Testis (tissue), 3 donors: ENCODE results near the gene SLC2A6. TPM values are rescaled to one million over a fixed set of nuclear protein-coding genes. Genes with fewer than 3 reads are reported as not detected.

Experiments used
- DNase-seq: peaks from one replicate; pipeline ENCODE4 v3.0.0-alpha.2; 2019
- H3K27ac ChIP-seq, 2 donors: fragments of 200-600 bp; sonication (generic); one replicate each; pipeline ENCODE4 v1.5.1; 2019
- H3K27me3 ChIP-seq: fragments of 200-600 bp; sonication (generic); one replicate; pipeline ENCODE4 v1.5.1; 2019
- H3K36me3 ChIP-seq: fragments of 200-600 bp; sonication (generic); one replicate; pipeline ENCODE4 v1.5.1; 2017; ENCODE audit warnings: low read depth; ENCODE audit errors: missing control alignments
- H3K4me1 ChIP-seq: fragments of 200-600 bp; sonication (generic); one replicate; pipeline ENCODE4 v1.5.1; 2019
- H3K4me3 ChIP-seq, 2 donors: fragments of 200-600 bp; sonication (generic); one replicate each; pipeline ENCODE4 v1.5.1; 2017 to 2019
- H3K9me3 ChIP-seq: fragments of 200-600 bp; sonication (generic); one replicate; pipeline ENCODE4 v1.5.1; 2017
- CTCF ChIP-seq, 3 experiments: fragments of 450-650 bp in 2 of 3; fragments of 200-600 bp in 1 of 3; sonication (generic) in 1 of 3; IDR thresholded peaks; one replicate each; pipeline ENCODE4 v1.5.1; 2016 to 2019; ENCODE audit warnings: antibody characterized with exemption in 3 of 3, mild to moderate bottlenecking in 2 of 3, moderate library complexity in 1 of 3
- POLR2A ChIP-seq: fragments of 450-650 bp; IDR thresholded peaks from one replicate; pipeline ENCODE4 v1.6.1; 2017; ENCODE audit warnings: antibody characterized with exemption, mild to moderate bottlenecking, moderate library complexity
- WGBS, 2 donors: methylation state at CpG; one replicate each; pipeline ENCODE4 v1.1.5; 2018; 5-methylcytosine and 5-hydroxymethylcytosine counted together
- intact Hi-C: fragments of 100-400 bp; cut with DNase I; formaldehyde crosslinking; loops from one replicate; pipeline ENCODE4 v1.15.1; 2023; ENCODE audit warnings: low total_unique reads
- polyA plus RNA-seq: library from polyadenylated mRNA; stranded (reverse); fragments of 350-450 nt; fragmentation: Illumina TruSeq; extraction: RNeasy Lipid Tissue Mini Kit (QIAGEN cat#74804); gene quantifications from one replicate; pipeline ENCODE4 v1.2.3, GENCODE V29; 2014; ENCODE audit warnings: low read depth, low replicate concordance; ENCODE audit not compliant: insufficient read depth
- total RNA-seq, 2 donors: library from RNA; depleted of rRNA; stranded (reverse); fragments of >200 nt; gene quantifications; one replicate each; pipeline ENCODE4 v1.2.3, GENCODE V29; 2016

The SLC2A6 gene
- total and polyA plus RNA-seq, 3 donors from 2014 or later = 2.6 to 3.5 (median 2.9) TPM

DNA sequence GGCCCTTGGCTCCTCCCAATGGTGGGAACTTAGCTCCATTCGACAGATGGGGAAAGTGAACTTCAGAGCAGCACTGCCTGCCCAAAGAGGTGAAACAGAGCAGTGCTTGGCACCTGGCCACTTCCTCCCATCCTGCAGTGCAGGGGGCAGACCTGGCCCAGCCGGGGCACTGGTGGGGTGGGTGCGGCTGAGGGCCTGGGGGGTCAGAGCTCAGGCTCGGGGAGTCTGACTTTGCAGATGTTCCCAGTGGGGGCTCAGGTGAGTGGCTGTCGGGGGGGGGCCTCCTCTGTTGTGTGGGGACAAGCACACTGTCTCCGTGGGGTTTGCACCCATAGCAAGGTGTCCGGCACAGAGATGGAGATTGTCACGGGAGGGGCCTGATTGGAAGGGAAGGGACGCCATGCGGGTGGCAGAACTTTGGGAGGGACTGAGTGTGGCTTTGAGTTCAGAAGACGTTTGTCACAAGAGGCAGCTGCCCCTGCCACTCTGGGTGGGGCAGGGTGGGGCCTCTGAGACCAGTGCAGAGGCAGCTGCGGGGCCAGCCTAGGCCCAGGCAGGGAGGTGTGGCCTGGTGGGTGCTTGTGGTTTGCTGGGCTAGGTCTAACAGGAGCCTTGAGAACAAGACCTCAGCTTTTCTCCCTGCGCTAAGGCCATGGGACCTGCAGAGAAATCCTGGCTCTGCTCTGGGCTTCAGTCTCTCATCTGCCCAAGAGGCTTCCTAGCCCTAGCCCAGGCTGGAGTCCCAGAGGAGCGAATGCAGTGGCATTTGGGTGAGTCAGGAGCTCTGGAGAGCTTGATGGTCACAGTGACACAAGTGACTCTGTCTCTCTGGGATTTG, 43.4 kb upstream of the SLC2A6 start:
- Histone ChIP-seq H3K9me3 (no peaks in the 10 kb centered on the region), H3K27me3 (no peaks in the 10 kb centered on the region), H3K36me3 (no peaks in the 10 kb centered on the region), H3K4me1 (peaks cover 19% of the 10 kb centered on the region), H3K27ac (no peak overlapping the region), H3K4me3 (no peak overlapping the region)
- no peak for DNase-seq
- intact Hi-C loops = no loop called here
- TF ChIP-seq CTCF (IDR thresholded peaks at IDR 0.05) (no peak), POLR2A (no peak)
- 91% methylated on average over 5 to 14 of the region's 14 CpGs for WGBS, 2 donors

DNA sequence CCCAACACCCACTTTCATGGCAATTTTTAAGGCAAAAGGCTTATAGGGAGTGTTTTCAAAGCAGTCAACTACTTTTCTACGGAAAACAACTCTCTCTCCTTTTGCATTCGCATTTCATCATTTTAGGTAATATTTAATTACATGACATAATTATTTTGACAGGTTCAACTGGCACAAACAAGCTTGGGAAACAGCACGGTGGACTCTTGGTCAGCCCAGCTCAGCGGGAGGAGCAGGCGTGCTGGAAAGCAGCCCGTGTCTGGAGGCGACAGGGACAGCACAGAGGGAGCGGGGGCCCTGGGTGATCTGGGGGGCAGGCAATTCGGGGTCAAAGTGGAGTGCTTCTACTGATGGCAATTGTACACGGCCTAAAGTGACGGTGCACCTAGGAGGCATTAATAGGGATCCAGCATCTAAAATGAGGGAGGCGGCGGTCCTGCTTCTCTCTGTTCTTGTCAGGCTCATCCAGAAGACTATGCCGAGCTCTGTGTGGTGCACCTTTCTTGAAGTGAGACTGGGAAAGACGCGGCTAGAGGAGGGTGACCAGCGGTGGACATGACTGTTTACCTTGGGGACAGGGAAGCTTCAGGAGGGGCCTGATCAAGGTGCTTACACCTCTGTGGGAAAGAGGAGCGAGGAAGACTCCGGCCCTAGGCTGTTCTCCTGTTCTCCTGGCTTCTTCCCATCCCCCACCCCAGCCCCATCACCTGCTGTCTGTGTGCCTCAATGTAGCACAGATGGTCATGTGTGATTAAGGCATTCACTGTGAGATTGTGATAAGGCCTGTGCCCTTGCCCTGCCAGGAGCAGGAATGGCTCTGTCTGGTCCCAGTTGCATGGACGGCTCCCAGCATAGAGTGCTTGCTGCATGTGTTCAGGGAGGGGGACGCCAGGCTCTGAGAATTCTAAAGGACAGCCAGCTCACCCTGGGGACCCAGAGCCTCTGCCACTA, 42.5 kb upstream of the SLC2A6 start:
- DNase-seq = no peak
- Histone ChIP-seq H3K9me3 (no peaks in the 10 kb centered on the region), H3K36me3 (no peaks in the 10 kb centered on the region), H3K4me1 (peaks cover 10% of the 10 kb centered on the region), H3K4me3 (no peak overlapping the region), H3K27ac (no peak overlapping the region), H3K27me3 (no peaks in the 10 kb centered on the region)
- TF ChIP-seq CTCF (IDR thresholded peaks at IDR 0.05) (no peak), POLR2A (no peak)
- intact Hi-C loops = no loop called here
- WGBS, 2 donors = 92 to 95% methylated on average over 20 to 21 of the region's 21 CpGs

DNA sequence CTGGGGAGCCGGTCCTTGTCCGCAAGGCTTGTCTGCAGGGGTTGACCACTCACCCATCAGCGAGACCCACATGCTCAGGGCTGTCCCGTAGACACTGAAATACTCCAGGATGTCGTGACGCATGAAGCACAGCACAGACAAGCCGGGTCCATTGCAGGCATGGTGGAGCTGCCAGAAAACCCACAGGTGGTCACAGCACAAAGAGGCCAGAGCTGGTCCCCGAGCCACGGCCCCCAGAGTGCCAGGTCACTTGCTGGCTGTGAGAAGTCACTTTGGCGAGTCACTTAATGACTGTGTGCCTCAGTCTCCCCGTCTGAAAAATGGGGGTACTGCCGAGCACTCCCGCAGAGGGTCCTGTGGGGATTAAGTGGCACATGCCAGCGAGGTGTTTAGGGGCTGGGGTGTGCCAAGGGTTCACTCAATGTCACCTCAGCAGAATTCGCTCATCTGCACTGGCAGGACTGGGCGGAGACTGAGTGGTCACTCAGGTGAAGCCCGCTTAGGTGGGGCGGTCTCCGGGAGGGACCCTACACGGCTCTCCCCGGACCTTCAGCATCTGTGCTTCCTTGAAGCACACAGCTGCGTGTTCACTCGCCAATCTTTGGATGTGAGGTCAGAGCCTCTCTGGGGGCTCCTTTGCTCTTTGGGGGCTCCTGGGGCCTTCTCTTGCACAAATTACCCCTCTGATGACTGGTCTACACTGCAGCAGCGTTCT, 41.4 kb upstream of the SLC2A6 start:
- WGBS, 2 donors = 94 to 97% methylated on average over 14 to 24 of the region's 24 CpGs

More for the DNA sequence above, 41.4 kb upstream of the SLC2A6 start:
- Histone ChIP-seq H3K4me1 (peaks cover under 1% of the 10 kb centered on the region), H3K27me3 (no peaks in the 10 kb centered on the region), H3K27ac (no peak overlapping the region), H3K9me3 (no peaks in the 10 kb centered on the region), H3K36me3 (no peaks in the 10 kb centered on the region), H3K4me3 (no peak overlapping the region)
- TF ChIP-seq POLR2A (no peak), CTCF (IDR thresholded peaks at IDR 0.05) (no peak)
- intact Hi-C loops = no loop called here
- DNase-seq = no peak
